Measurements from ENCODE around the gene OR10T2. TPM values are rescaled to one million over a fixed set of nuclear protein-coding genes. Genes with fewer than 3 reads are reported as not detected.

The OR10T2 gene
- total and polyA plus RNA-seq, 2 experiments from 2014 or later: not detected

Other genes starting within 250 kb of the OR10T2 start
- gene CD1D, start 218.6 kb downstream of the OR10T2 start, total RNA-seq: 3.9 and 4.7 TPM in 2 replicates
- 2.3 and 3.7 TPM in 2 replicates for gene CD1D, start 218.6 kb downstream of the OR10T2 start, polyA plus RNA-seq
- not detected in 2 replicates for gene CD1A, start 145.0 kb downstream of the OR10T2 start, total RNA-seq
- not detected in 2 replicates for gene CD1A, start 145.0 kb downstream of the OR10T2 start, polyA plus RNA-seq
- not detected in 2 replicates for gene CD1C, start 109.5 kb downstream of the OR10T2 start, total RNA-seq
- gene CD1C, start 109.5 kb downstream of the OR10T2 start, polyA plus RNA-seq: not detected in 2 replicates
- not detected in 2 replicates for gene CD1B, start 67.9 kb downstream of the OR10T2 start, total RNA-seq
- not detected in 2 replicates for gene CD1B, start 67.9 kb downstream of the OR10T2 start, polyA plus RNA-seq
- gene CD1E, start 45.6 kb downstream of the OR10T2 start, total RNA-seq: not detected in 2 replicates
- gene CD1E, start 45.6 kb downstream of the OR10T2 start, polyA plus RNA-seq: not detected in 2 replicates
- not detected in 2 replicates for gene OR10K2, start 26.8 kb upstream of the OR10T2 start, total RNA-seq
- not detected in 2 replicates for gene OR10K2, start 26.8 kb upstream of the OR10T2 start, polyA plus RNA-seq
- not detected in 2 replicates for gene OR10K1, start 62.4 kb upstream of the OR10T2 start, total RNA-seq
- not detected in 2 replicates for gene OR10K1, start 62.4 kb upstream of the OR10T2 start, polyA plus RNA-seq
- gene OR10R2, start 72.8 kb upstream of the OR10T2 start, total RNA-seq: not detected in 2 replicates
- not detected in 2 replicates for gene OR10R2, start 72.8 kb upstream of the OR10T2 start, polyA plus RNA-seq
- gene OR6Y1, start 154.9 kb upstream of the OR10T2 start, total RNA-seq: not detected in 2 replicates
- not detected in 2 replicates for gene OR6Y1, start 154.9 kb upstream of the OR10T2 start, polyA plus RNA-seq
- not detected in 2 replicates for gene OR6P1, start 171.1 kb upstream of the OR10T2 start, total RNA-seq
- not detected in 2 replicates for gene OR6P1, start 171.1 kb upstream of the OR10T2 start, polyA plus RNA-seq
- gene OR10X1, start 180.4 kb upstream of the OR10T2 start, total RNA-seq: not detected in 2 replicates
- gene OR10X1, start 180.4 kb upstream of the OR10T2 start, polyA plus RNA-seq: not detected in 2 replicates
- gene OR10Z1, start 205.8 kb upstream of the OR10T2 start, total RNA-seq: not detected in 2 replicates
- gene OR10Z1, start 205.8 kb upstream of the OR10T2 start, polyA plus RNA-seq: not detected in 2 replicates

Measured in hepatocyte (in vitro differentiated cells).